Fibroblast of skin of left biceps (primary cell): ENCODE measurements around the gene GM2A.

Source experiments
- DNase-seq, 2 experiments: peaks; one replicate each; pipeline ENCODE4 v3.0.0-alpha.2; 2013; ENCODE audit warnings: low read depth in 2 of 2

Gene GM2A

GRCh38 chr5:151252762-151253604 is at the start of gene GM2A:
GM2A (plus strand) TSS chr5:151253185; CDS start chr5:151253217, 32 bp downstream.
- DNase-seq: peak; percentile 96 to 97

- no peak for DNase-seq
These were observed 48.9 kb upstream of the GM2A start for GRCh38 chr5:151204051-151204450.

- no peak for DNase-seq
These were observed 47.6 kb upstream of the GM2A start for GRCh38 chr5:151205411-151205810.

- no peak for DNase-seq
These were observed 44.5 kb upstream of the GM2A start for GRCh38 chr5:151208481-151208914.

- DNase-seq: no peak
These were observed 40.6 kb upstream of the GM2A start for GRCh38 chr5:151212406-151212798.

GRCh38 chr5:151213803-151214613 is 39.0 kb upstream of the GM2A start:
- no peak for DNase-seq

- no peak for DNase-seq
These were observed 38.1 kb upstream of the GM2A start for GRCh38 chr5:151214614-151215545.

GRCh38 chr5:151215546-151215880 is 37.5 kb upstream of the GM2A start:
- no peak for DNase-seq

GRCh38 chr5:151216781-151217180 is 36.2 kb upstream of the GM2A start:
- DNase-seq: no peak

- DNase-seq: no peak
These were observed 34.8 kb upstream of the GM2A start for GRCh38 chr5:151218177-151218576.

GRCh38 chr5:151219138-151219537 is 33.8 kb upstream of the GM2A start:
- no peak for DNase-seq

GRCh38 chr5:151219789-151220188 is 33.2 kb upstream of the GM2A start:
- no peak for DNase-seq

- no peak for DNase-seq
These were observed 31.4 kb upstream of the GM2A start for GRCh38 chr5:151221574-151221973.

GRCh38 chr5:151222054-151222789 is 30.8 kb upstream of the GM2A start:
- DNase-seq: no peak

- no peak for DNase-seq
These were observed 30.1 kb upstream of the GM2A start for GRCh38 chr5:151222790-151223446.

GRCh38 chr5:151223447-151224264 is 29.3 kb upstream of the GM2A start, which contains the start of gene CCDC69:
CCDC69 (minus strand) TSS chr5:151224092; CDS start chr5:151223970, 122 bp downstream.
- no peak for DNase-seq

- no peak for DNase-seq
These were observed 28.6 kb upstream of the GM2A start for GRCh38 chr5:151224372-151224771.

GRCh38 chr5:151225071-151225470 is 27.9 kb upstream of the GM2A start:
- no peak for DNase-seq

GRCh38 chr5:151225475-151225874 is 27.5 kb upstream of the GM2A start:
- no peak for DNase-seq
